RWPE1 (cell line): ENCODE measurements around the gene BCAT1.

Experiments used
- CTCF ChIA-PET: fragments of 350-600 bp; sonication (Branson Sonifier 250); formaldehyde crosslinking; extraction: SDS; loops from one replicate; lab custom pipeline; 2021; lab: Yijun Ruan, JAX
- POLR2A ChIA-PET: fragments of 400-600 bp; formaldehyde crosslinking; extraction: SDS; loops from one replicate; lab custom pipeline; 2020; ENCODE audit warnings: antibody characterized with exemption; ENCODE audit not compliant: low non-redundant PET; lab: Yijun Ruan, JAX
- DNase-seq: peaks from one replicate; pipeline ENCODE4 v3.0.0; 2012; ENCODE audit warnings: low spot score
- H3K27ac ChIP-seq: fragments of 450-650 bp; 2 replicates; pipeline ENCODE4 v1.5.1; 2017
- CTCF ChIP-seq: fragments of 450-650 bp; conservative IDR thresholded peaks from 2 replicates; pipeline ENCODE4 v1.5.1; 2017; ENCODE audit warnings: low read depth, mild to moderate bottlenecking

Gene BCAT1

GRCh38 chr12:24920141-24920540 is 28.8 kb downstream of the BCAT1 start:
- no peak for DNase-seq
- no peak for TF ChIP-seq CTCF
- ChIA-PET CTCF (no interaction called here), POLR2A (no interaction called here)
- H3K27ac ChIP-seq = no peak overlapping the region

- H3K27ac ChIP-seq = no peak overlapping the region
- TF ChIP-seq CTCF = no peak
- ChIA-PET POLR2A (no interaction called here), CTCF (no interaction called here)
- DNase-seq = no peak
These were observed 29.4 kb downstream of the BCAT1 start for GRCh38 chr12:24919346-24920001.

- POLR2A ChIA-PET = no interaction called here
These were observed 30.3 kb downstream of the BCAT1 start for GRCh38 chr12:24918596-24918995.

GRCh38 chr12:24915501-24915900 is 33.4 kb downstream of the BCAT1 start:
- no peak for DNase-seq
- TF ChIP-seq CTCF = no peak
- ChIA-PET CTCF (no interaction called here), POLR2A (no interaction called here)
- no peak overlapping the region for H3K27ac ChIP-seq

More at GRCh38 chr12:24918596-24918995, 30.3 kb downstream of the BCAT1 start:
- no peak for DNase-seq
- no peak overlapping the region for H3K27ac ChIP-seq
- no peak for TF ChIP-seq CTCF
- CTCF ChIA-PET = no interaction called here

GRCh38 chr12:24913953-24914352 is 34.9 kb downstream of the BCAT1 start:
- CTCF ChIA-PET = interaction anchor here (0.7 kb wide), 1 partner anchor 43 kb away, joined by 3 read pairs; no protein-coding TSS in a partner anchor
- no peak overlapping the region for H3K27ac ChIP-seq
- DNase-seq = no peak
- POLR2A ChIA-PET = no interaction called here
- no peak for TF ChIP-seq CTCF

- TF ChIP-seq CTCF = no peak
- DNase-seq = no peak
- CTCF ChIA-PET = no interaction called here
These were observed 35.8 kb downstream of the BCAT1 start for GRCh38 chr12:24913130-24913529.

More at GRCh38 chr12:24913130-24913529, 35.8 kb downstream of the BCAT1 start:
- H3K27ac ChIP-seq = no peak overlapping the region
- POLR2A ChIA-PET = no interaction called here
